Measurements from ENCODE around the gene PLN. TPM values are rescaled to one million over a fixed set of nuclear protein-coding genes. Genes with fewer than 3 reads are reported as not detected.

PLN gene
- total RNA-seq, 1 donor from 2014 or later: 1.4 TPM

Other genes starting within 250 kb of the PLN start
- gene CEP85L, start 103.3 kb downstream of the PLN start, total RNA-seq: 18.6 and 18.7 TPM in 2 replicates

Data from myocyte (in vitro differentiated cells).